ENCODE measurements around the gene CORO6.

CORO6 gene

DNA sequence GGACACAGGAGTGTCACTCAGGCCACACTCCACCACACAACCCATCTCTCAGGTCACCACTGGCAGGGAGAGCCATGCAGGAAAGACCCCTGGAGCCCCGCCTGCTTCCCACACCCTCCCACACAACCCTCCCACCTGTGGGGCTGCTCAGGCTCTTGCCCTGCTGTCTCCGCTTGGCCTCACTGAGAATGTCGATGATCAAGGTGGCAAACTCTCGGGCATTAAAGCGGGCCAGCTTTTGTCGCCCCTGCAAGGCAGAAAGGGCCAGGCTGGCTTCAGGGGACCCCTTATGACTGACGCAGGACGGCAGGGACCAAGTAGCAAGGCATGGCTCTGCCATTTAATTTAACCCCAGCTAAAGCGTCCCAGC, 45.7 kb downstream of the CORO6 start:
- DNase-seq (ENCODE audit: low read depth), result no peak

- DNase-seq (ENCODE audit: low read depth), result no peak
Observed at GRCh38 chr17:29576214-29577000, 46.3 kb downstream of the CORO6 start.

GRCh38 chr17:29575511-29576213, 47.0 kb downstream of the CORO6 start:
- DNase-seq (ENCODE audit: low read depth), result no peak

DNA sequence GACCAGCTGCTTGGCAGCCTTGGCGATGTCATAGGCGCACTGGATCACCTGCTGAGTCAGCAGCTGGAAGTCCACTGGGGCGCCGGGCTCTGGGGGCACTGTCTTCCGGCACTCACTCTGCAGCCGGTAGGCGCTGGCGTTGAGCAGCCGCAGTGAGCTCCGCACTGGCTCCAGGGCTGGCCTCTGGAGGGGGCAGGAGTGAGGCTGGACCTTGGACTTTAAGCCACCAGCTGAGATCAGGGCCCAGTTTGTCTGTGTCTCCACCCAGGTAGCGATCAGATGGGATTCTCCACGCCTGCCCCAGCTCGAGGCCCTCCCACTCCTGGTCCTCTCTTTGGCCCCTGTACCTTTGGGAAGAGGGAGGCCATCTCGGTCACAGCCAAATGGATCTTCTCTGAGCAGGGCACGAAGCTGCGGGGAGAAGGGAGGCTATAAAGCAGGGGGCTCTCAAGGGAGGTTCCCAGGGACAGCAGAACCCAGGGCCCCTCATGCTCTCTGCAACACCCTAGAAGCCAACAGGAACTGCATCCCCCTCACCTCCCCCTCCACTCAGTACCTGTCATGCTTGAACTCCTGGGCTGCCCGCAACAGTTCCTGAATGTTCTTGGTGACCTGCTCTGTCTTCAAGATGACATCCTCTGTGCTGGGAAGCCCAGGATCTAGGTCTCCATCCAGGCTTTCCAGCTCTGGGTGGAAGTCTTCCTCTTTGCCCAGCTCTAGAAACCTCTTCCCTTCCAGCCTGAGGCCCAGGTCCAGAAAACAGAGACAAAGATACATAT, 47.8 kb downstream of the CORO6 start:
- DNase-seq (ENCODE audit: low read depth), result no peak

- no peak for DNase-seq (ENCODE audit: low read depth)
Observed at GRCh38 chr17:29573871-29574731, 48.6 kb downstream of the CORO6 start.

- no peak for DNase-seq (ENCODE audit: low read depth)
Observed at GRCh38 chr17:29573558-29573869, 49.2 kb downstream of the CORO6 start.

GRCh38 chr17:29572691-29573557, 49.8 kb downstream of the CORO6 start:
- DNase-seq (ENCODE audit: low read depth), result no peak

DNA sequence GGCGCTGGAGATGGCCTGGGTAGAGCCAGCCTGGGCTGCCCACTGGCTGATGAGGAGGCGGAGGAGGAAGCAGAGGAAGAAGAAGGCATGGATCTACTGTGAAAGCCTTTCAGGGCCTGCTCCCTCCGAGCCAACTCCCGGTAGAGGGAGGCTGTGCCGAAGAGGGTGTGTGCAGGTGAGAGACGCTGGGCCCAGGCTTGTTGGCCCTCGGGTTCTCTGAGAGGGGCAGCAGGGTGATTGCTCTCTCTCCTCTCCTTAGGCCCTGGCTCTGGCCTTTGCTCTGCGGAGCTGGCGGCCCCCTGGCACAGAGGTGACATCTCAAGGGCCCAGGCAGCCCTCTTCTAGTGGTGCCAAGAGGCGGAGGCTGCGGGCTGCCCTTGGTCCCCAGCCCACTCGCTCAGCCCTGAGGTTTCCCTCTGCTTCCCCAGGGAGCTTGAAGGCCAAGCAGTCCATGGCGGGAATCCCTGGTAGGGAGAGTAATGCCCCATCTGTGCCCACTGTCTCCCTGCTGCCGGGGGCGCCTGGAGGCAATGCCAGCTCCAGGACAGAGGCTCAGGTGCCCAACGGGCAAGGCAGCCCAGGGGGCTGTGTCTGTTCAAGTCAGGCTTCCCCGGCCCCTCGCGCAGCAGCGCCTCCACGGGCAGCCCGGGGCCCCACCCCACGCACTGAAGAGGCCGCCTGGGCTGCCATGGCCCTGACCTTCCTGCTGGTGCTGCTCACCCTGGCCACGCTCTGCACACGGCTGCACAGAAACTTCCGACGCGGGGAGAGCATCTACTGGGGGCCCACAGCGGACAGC, 50.6 kb downstream of the CORO6 start:
- no peak for DNase-seq (ENCODE audit: low read depth)

- DNase-seq (ENCODE audit: low read depth), result no peak
Observed at GRCh38 chr17:29571486-29571882, 51.2 kb downstream of the CORO6 start.

- no peak for DNase-seq (ENCODE audit: low read depth)
Observed at GRCh38 chr17:29570521-29570920, 52.2 kb downstream of the CORO6 start.

- no peak for DNase-seq (ENCODE audit: low read depth)
Observed at GRCh38 chr17:29569245-29569950, 53.3 kb downstream of the CORO6 start.

- DNase-seq (ENCODE audit: low read depth), result no peak
Observed at GRCh38 chr17:29568331-29569244, 54.1 kb downstream of the CORO6 start, which contains the start of gene TP53I13. Gene TP53I13, plus strand, starts transcription at chr17:29568701. Its CDS starts 58 bp downstream, at chr17:29568759.

DNA sequence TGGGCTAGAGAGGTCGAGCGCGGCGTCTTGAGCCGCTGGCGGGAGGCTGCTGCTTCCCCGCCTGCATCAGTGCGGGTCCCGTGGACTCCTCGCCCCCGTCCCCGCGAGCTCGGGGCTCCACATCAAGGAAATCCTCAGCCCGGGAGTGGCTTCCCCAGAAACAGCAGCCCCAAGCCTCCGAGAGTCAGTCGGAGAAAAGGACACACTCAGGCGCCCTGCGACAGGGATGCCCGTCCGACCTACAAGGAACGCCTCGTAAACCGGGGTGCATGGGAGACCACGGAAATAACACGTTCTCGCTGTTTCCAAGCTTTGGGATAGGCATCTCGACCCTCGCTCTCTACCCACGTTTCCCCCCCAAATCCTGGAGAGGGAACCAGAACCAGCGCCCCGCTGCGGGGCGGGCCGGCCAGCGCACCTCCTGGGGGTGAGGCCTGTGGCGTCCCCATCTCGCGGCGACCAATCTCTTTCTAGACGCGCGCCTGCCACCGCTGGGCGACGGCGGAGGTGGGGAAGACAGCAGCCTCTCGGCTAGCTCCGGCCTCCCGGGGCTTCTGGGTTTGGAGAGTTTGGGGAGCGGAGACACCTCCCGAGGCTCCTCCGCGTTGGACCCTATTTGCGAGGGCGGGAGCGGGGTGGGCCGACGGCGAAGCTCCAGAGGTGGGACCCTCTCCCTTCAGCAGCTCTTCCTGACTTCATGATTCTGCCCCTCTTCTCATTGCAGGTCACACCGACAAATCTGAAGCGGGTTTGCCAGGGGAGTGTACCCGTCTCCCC, 55.0 kb downstream of the CORO6 start:
- no peak for DNase-seq (ENCODE audit: low read depth)

GRCh38 chr17:29567304-29567553, 55.5 kb downstream of the CORO6 start:
- DNase-seq (ENCODE audit: low read depth), result no peak

DNA sequence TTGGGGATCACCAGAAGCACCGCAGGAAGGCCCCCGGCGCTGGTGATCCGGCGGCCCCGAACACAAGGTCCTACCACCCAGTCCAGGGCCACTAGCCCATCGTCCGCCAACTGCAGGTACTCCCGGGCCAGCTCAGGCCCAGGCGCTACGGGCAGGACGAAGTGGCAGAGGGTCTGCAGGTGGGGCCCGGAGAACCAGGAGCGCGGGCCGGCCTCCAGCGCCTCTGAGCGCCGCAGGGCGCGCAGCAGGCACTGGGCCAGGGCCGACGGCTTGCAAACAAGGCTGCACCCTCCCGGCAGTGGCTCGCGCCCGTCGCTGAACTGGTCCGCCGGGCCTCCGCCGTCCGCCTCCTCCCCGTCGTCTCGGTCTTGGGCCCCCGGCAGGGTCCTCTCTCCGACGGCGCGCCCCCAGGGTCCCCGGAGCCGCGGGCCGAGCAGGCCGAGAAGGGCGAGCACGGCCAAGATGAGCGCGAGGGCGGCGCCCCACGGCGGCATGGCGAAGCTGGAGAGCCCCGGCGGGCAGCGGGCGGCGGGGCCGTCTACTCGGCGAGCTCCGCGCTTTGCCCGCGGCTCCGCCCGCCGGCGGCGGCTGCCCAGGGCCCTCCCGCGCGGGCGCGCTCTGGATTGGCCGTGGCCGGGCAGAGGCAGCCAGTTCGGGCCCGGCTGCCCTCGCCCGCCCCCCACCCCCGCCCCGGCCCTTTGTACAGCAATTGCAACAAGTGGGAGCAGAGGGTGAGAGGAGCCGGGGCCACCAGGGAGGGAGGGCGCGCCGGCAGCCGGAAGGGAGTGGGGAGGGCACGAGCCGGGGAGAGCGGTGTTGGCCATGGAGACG, 56.0 kb downstream of the CORO6 start, which contains the start of gene ABHD15:
Gene ABHD15, minus strand, starts transcription at position 565 of the 831 bp plus-strand sequence. Its CDS starts 71 bp downstream, at position 494.
- DNase-seq (ENCODE audit: low read depth), result no peak

- no peak for DNase-seq (ENCODE audit: low read depth)
Observed at GRCh38 chr17:29565643-29566472, 56.9 kb downstream of the CORO6 start.
